ENCODE measurements around the gene JAK1. TPM values are rescaled to one million over a fixed set of nuclear protein-coding genes. Genes with fewer than 3 reads are reported as not detected.

JAK1 gene
- total RNA-seq, 4 donors from 2014 or later = 102 to 165 (median 120) TPM

- no peak for TF ChIP-seq CTCF (IDR thresholded peaks at IDR 0.05)
- no peak for TF ChIP-seq POLR2A (IDR thresholded peaks at IDR 0.05)
Measured at GRCh38 chr1:64877151-64877550, 89.2 kb downstream of the JAK1 start.

GRCh38 chr1:64875606-64876005 lies 90.7 kb downstream of the JAK1 start:
- Histone ChIP-seq H3K9me3 (no peaks in the 10 kb centered on the region), H3K27me3 (no peaks in the 10 kb centered on the region), H3K4me3 (replicated peaks in 1 of 3) (no peak overlapping the region), H3K36me3 (peaks cover 18 to 19% of the 10 kb centered on the region in 2 donors), H3K4me1 (no peaks in the 10 kb centered on the region), H3K27ac (no peak overlapping the region)
- TF ChIP-seq CTCF (IDR thresholded peaks at IDR 0.05) = no peak
- no peak for TF ChIP-seq POLR2A (IDR thresholded peaks at IDR 0.05)
- no peak for DNase-seq
- intact Hi-C loops (cut with DNase I) = no loop called here
- WGBS, 2 donors = 93 to 95% methylated on average over 6 of the region's 6 CpGs

More at GRCh38 chr1:64877151-64877550, 89.2 kb downstream of the JAK1 start:
- no peak for DNase-seq
- WGBS, 2 donors = 93 to 94% methylated on average over 2 of the region's 2 CpGs
- H3K27me3 ChIP-seq = no peaks in the 10 kb centered on the region
- intact Hi-C loops (cut with DNase I) = no loop called here
- H3K36me3 ChIP-seq = peaks cover 18 to 19% of the 10 kb centered on the region in 2 donors
- H3K27ac ChIP-seq = no peak overlapping the region
- H3K9me3 ChIP-seq = no peaks in the 10 kb centered on the region
- H3K4me1 ChIP-seq = no peaks in the 10 kb centered on the region
- H3K4me3 ChIP-seq (replicated peaks in 1 of 3) = no peak overlapping the region

GRCh38 chr1:64875101-64875500 lies 91.2 kb downstream of the JAK1 start:
- peaks cover 18 to 19% of the 10 kb centered on the region in 2 donors for H3K36me3 ChIP-seq
- WGBS, 2 donors = 88 to 92% methylated on average over 10 of the region's 10 CpGs

GRCh38 chr1:64874666-64875065 lies 91.7 kb downstream of the JAK1 start:
- no peaks in the 10 kb centered on the region for H3K9me3 ChIP-seq
- TF ChIP-seq CTCF (IDR thresholded peaks at IDR 0.05) (no peak), POLR2A (IDR thresholded peaks at IDR 0.05) (no peak)
- intact Hi-C loops (cut with DNase I) = no loop called here
- peaks cover 18 to 19% of the 10 kb centered on the region in 2 donors for H3K36me3 ChIP-seq
- no peak overlapping the region for H3K4me3 ChIP-seq (replicated peaks in 1 of 3)
- no peaks in the 10 kb centered on the region for H3K27me3 ChIP-seq
- no peak overlapping the region for H3K27ac ChIP-seq
- H3K4me1 ChIP-seq = no peaks in the 10 kb centered on the region
- DNase-seq = no peak
- WGBS, 2 donors = 88 to 92% methylated on average over 3 of the region's 3 CpGs

More at GRCh38 chr1:64875101-64875500, 91.2 kb downstream of the JAK1 start:
- Histone ChIP-seq H3K9me3 (no peaks in the 10 kb centered on the region), H3K27me3 (no peaks in the 10 kb centered on the region), H3K4me3 (replicated peaks in 1 of 3) (no peak overlapping the region), H3K27ac (no peak overlapping the region), H3K4me1 (no peaks in the 10 kb centered on the region)
- DNase-seq = no peak
- intact Hi-C loops (cut with DNase I) = no loop called here
- TF ChIP-seq POLR2A (IDR thresholded peaks at IDR 0.05) (no peak), CTCF (IDR thresholded peaks at IDR 0.05) (no peak)

GRCh38 chr1:64873576-64873975 lies 92.8 kb downstream of the JAK1 start:
- Histone ChIP-seq H3K9me3 (no peaks in the 10 kb centered on the region), H3K27ac (no peak overlapping the region), H3K36me3 (peaks cover 18 to 19% of the 10 kb centered on the region in 2 donors), H3K4me1 (no peaks in the 10 kb centered on the region), H3K27me3 (no peaks in the 10 kb centered on the region), H3K4me3 (replicated peaks in 1 of 3) (no peak overlapping the region)
- intact Hi-C loops (cut with DNase I) = no loop called here
- 95 to 96% methylated on average over 9 of the region's 9 CpGs for WGBS, 2 donors
- TF ChIP-seq CTCF (IDR thresholded peaks at IDR 0.05) = no peak
- TF ChIP-seq POLR2A (IDR thresholded peaks at IDR 0.05) = no peak
- no peak for DNase-seq
